NK-92 (cell line): ENCODE measurements around the gene FAM107A.
"Not testable (repeated sequence)": the region's sequence is repeated elsewhere in the genome, so short reads cannot be mapped to it uniquely, and the experiment has no call there.

ENCODE experiments used
- DNase-seq: peaks from one replicate; lab custom pipeline; 2025; ENCODE audit not compliant: unreplicated experiment; lab: John Stamatoyannopoulos, UW

The FAM107A gene

GRCh38 chr3:58537412-58538301 lies 39.5 kb downstream of the FAM107A start:
- no peak for DNase-seq

GRCh38 chr3:58536501-58537411 lies 40.4 kb downstream of the FAM107A start, which contains the start of gene ACOX2:
ACOX2 (minus strand) TSS chr3:58537190; CDS start chr3:58535106, 2,084 bp downstream.
- no peak for DNase-seq

GRCh38 chr3:58535531-58536500 lies 41.4 kb downstream of the FAM107A start:
- DNase-seq: no peak

GRCh38 chr3:58534592-58535494 lies 42.3 kb downstream of the FAM107A start:
- no peak for DNase-seq

GRCh38 chr3:58532794-58533220 lies 44.4 kb downstream of the FAM107A start:
- no peak for DNase-seq

GRCh38 chr3:58531956-58532355 lies 45.2 kb downstream of the FAM107A start:
- no peak for DNase-seq

GRCh38 chr3:58531555-58531954 lies 45.6 kb downstream of the FAM107A start:
- DNase-seq: no peak

- DNase-seq: no peak
Observed at GRCh38 chr3:58530354-58530865, 46.8 kb downstream of the FAM107A start.

GRCh38 chr3:58529516-58530353 lies 47.5 kb downstream of the FAM107A start:
- DNase-seq: no peak

GRCh38 chr3:58528629-58529028 lies 48.6 kb downstream of the FAM107A start:
- no peak for DNase-seq

- DNase-seq: not testable (repeated sequence)
Observed at GRCh38 chr3:58527440-58527839, 49.8 kb downstream of the FAM107A start.

- DNase-seq: no peak
Observed at GRCh38 chr3:58526515-58526957, 50.7 kb downstream of the FAM107A start.

GRCh38 chr3:58524326-58524888 lies 52.8 kb downstream of the FAM107A start:
- no peak for DNase-seq

- DNase-seq: no peak
Observed at GRCh38 chr3:58522759-58523425, 54.3 kb downstream of the FAM107A start.

GRCh38 chr3:58521917-58522631 lies 55.1 kb downstream of the FAM107A start:
- no peak for DNase-seq

- no peak for DNase-seq
Observed at GRCh38 chr3:58521336-58521670, 55.9 kb downstream of the FAM107A start.
